GM12874 (cell line): ENCODE data around the gene AGTPBP1.

Experiments
- CTCF ChIP-seq: IDR thresholded peaks from 2 replicates; pipeline ENCODE4 v1.5.1; 2011; ENCODE audit warnings: low read depth, mild to moderate bottlenecking, control low read depth, low read length, moderate library complexity; ENCODE audit not compliant: insufficient read depth

The AGTPBP1 gene

GRCh38 chr9:85639675-85640186 is 102.0 kb downstream of the AGTPBP1 start:
- no peak for TF ChIP-seq CTCF

GRCh38 chr9:85631809-85632208 is 109.9 kb downstream of the AGTPBP1 start:
- no peak for TF ChIP-seq CTCF

GRCh38 chr9:85630676-85631075 is 111.1 kb downstream of the AGTPBP1 start:
- TF ChIP-seq CTCF, result no peak

DNA sequence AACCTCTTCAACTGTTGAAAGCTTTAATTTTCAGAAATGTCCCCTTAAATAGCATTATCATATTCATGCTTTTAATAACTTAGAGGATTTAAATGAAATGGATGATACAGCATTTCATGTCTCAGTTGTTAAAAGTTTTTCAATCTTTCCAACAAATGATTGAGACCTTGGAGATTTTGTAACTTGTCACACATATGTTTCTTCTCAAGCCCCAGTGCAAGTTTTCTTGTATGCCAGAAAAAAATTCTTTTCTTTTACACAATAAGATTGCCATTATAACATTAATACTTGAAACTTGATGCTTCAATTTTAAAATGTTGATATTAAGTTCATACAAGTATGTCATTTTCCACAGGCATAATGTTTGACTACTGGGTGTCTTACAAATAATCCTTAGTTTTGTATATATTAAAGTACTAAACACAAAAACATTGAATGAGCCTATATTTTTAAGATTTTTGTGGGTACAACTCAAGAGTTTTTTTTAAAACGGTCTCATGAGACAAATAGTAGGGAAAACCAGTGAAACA is 124.5 kb downstream of the AGTPBP1 start:
- TF ChIP-seq CTCF, result no peak

GRCh38 chr9:85615792-85616191 is 126.0 kb downstream of the AGTPBP1 start:
- TF ChIP-seq CTCF, result no peak

DNA sequence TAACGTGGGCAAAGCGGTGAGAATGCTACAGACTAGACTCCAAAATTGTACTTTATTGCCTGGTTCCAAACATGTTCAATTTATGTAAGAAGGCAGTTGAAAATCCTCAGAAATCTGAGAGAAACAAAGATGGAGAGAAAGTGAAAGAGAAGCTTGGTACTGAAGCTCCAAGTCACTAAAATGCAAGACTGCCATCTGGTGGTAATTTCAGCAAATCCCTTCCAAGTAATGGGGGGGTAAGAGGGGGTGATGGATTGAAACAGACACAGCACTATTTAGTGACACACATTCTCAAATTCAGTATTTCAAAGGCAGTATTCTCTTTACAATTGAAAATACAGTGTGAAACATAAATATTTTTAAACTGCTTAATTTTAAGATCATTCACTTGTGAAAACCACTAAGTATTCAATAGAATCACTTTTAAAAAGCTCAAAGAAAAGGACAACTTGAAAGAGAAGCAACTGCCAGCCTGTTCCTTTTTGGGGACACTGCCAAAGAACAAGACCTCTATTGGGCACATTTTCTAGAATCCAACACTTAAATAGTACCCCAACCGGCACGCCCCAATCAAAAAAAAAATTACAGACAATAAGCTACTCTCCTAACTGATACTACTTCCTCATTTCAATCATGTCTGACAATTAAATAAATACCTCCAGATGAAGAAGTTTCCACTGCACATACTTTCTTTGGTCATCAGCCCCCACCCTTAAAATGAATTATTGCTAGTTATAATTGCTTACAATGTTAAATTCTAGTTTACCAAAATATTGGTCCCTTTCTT is 131.5 kb downstream of the AGTPBP1 start:
- peak; percentile 54 for TF ChIP-seq CTCF

DNA sequence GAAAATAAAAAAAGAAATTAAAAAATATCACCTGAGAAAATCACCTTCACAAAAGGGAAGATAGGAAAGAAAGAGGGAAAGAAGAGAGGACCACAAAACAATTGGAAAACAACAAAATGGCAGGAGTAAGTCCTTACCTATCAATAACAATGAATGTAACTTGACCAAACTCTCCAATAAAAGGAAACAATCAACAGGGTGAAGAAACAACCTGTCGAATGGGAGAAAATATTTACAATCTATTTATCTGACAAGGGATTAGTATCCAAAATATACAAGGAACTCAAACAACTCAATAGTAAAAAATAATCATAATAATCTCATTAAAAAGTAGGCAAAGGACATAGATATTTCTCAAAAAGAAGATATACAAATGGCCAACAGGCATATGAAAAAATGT is 135.8 kb downstream of the AGTPBP1 start:
- TF ChIP-seq CTCF, result no peak
